K562 (cell line): ENCODE results near the gene CFAP69. TPM values are rescaled to one million over a fixed set of nuclear protein-coding genes. Genes with fewer than 3 reads are reported as not detected.
A peak's percentile ranks its signal among the peaks of the same experiment; 100 is the strongest.

Experiments used
- ARNT ChIP-seq, 2 experiments: fragments of 450-650 bp; IDR thresholded peaks; 2 replicates each; pipeline ENCODE4 v1.6.1; 2016; ENCODE audit warnings: mild to moderate bottlenecking in 1 of 2
- DPF2 ChIP-seq: fragments of 450-650 bp; IDR thresholded peaks from 2 replicates; pipeline ENCODE4 v1.6.1; 2016
- FOXA1 ChIP-seq: fragments of 450-650 bp; IDR thresholded peaks from 2 replicates; pipeline ENCODE4 v1.6.1; 2016; ENCODE audit warnings: mild to moderate bottlenecking, borderline replicate concordance
- GTF2B ChIP-seq: IDR thresholded peaks from 2 replicates; pipeline ENCODE4 v1.6.1; 2011; ENCODE audit not compliant: insufficient read length; ENCODE audit errors: extremely low read depth
- HDAC8 ChIP-seq: fragments of 450-650 bp; IDR thresholded peaks from 2 replicates; pipeline ENCODE4 v1.6.1; 2016; ENCODE audit warnings: mild to moderate bottlenecking, missing genetic modification characterization, moderate library complexity, missing compliant biosample characterization
- HEY1 ChIP-seq: fragments of 250-450 bp; sonication (Bioruptor Pico); IDR thresholded peaks from 2 replicates; pipeline ENCODE4 v1.5.0; 2020; ENCODE audit warnings: mild to moderate bottlenecking, moderate library complexity, borderline replicate concordance
- HSF4 ChIP-seq: fragments of 250-450 bp; sonication (Bioruptor Pico); IDR thresholded peaks from 2 replicates; pipeline ENCODE4 v2.1.2; 2022; ENCODE audit warnings: mild to moderate bottlenecking, moderate library complexity, borderline replicate concordance
- KDM2B ChIP-seq: fragments of 250-450 bp; sonication (Bioruptor Pico); IDR thresholded peaks from 2 replicates; pipeline ENCODE4 v1.8.0; 2021; ENCODE audit warnings: mild to moderate bottlenecking, moderate library complexity
- MNT ChIP-seq, 2 experiments: fragments of 450-650 bp; conservative IDR thresholded peaks; 2 replicates each; pipeline ENCODE4 v1.6.1; 2017; ENCODE audit warnings: mild to moderate bottlenecking in 2 of 2, moderate library complexity in 2 of 2
- NR2C2 ChIP-seq, 2 experiments: fragments of 200-800 bp in 1 of 2; sonication (Bioruptor generic) in 1 of 2; sonication (generic) in 1 of 2; formaldehyde crosslinking in 1 of 2; IDR thresholded peaks; 2 replicates each; pipeline versions ENCODE4 v1.6.1 to v1.8.0; 2016 to 2022; ENCODE audit warnings: mild to moderate bottlenecking in 1 of 2, missing compliant biosample characterization in 1 of 2, missing genetic modification characterization in 1 of 2, missing genetic modification reagents in 1 of 2
- POLR2AphosphoS5 ChIP-seq: IDR thresholded peaks from 2 replicates; pipeline ENCODE4 v1.6.1; 2011; ENCODE audit warnings: mild to moderate bottlenecking, low read depth, low read length, moderate library complexity; ENCODE audit not compliant: control insufficient read depth, insufficient read depth
- RNF219 ChIP-seq: fragments of 250-450 bp; sonication (Bioruptor Pico); IDR thresholded peaks from 2 replicates; pipeline ENCODE4 v1.5.0; 2022; ENCODE audit warnings: mild to moderate bottlenecking
- SAP30 ChIP-seq: fragments of 200-600 bp; sonication (generic); IDR thresholded peaks from 2 replicates; pipeline ENCODE4 v1.6.1; 2012; ENCODE audit warnings: borderline replicate concordance, low read depth, mild to moderate bottlenecking, moderate library complexity, low read length, control low read depth, inconsistent platforms; ENCODE audit not compliant: insufficient read depth, poor library complexity, severe bottlenecking
- SMARCA5 ChIP-seq: fragments of 450-650 bp; IDR thresholded peaks from 2 replicates; pipeline ENCODE4 v1.6.1; 2016
- THAP12 ChIP-seq: fragments of 250-450 bp; sonication (Bioruptor Pico); IDR thresholded peaks from 2 replicates; pipeline ENCODE4 v1.9.0; 2021; ENCODE audit warnings: mild to moderate bottlenecking, inconsistent platforms
- TRIM28 ChIP-seq: fragments of 450-650 bp; IDR thresholded peaks from 2 replicates; pipeline ENCODE4 v1.6.1; 2017
- ZBTB34 ChIP-seq: fragments of 250-450 bp; sonication (Bioruptor Pico); IDR thresholded peaks from 2 replicates; pipeline ENCODE4 v1.8.0; 2021; ENCODE audit warnings: mild to moderate bottlenecking, moderate library complexity
- ZNF76 ChIP-seq: fragments of 250-450 bp; sonication (Bioruptor Pico); IDR thresholded peaks from 2 replicates; pipeline ENCODE4 v1.4.0; 2020; ENCODE audit warnings: mild to moderate bottlenecking, moderate library complexity, borderline replicate concordance
- polyA plus RNA-seq, 8 experiments: library from polyadenylated mRNA; depleted of rRNA in 4 of 8; stranded (reverse) in 5 of 8; unstranded in 3 of 8; fragments of >200 nt; fragmentation: Nextera tagmentation in 2 of 8; fragmentation: Illumina TruSeq in 1 of 8; extraction: Ambion mirVana in 2 of 8; extraction: Trizol in 1 of 8; gene quantifications; 2 replicates each; pipeline versions ENCODE4 v1.2.1 to v1.2.3, GENCODE V29; 2011 to 2014; ENCODE audit warnings: inconsistent platforms in 1 of 8, missing spikeins in 1 of 8
- total RNA-seq, 7 experiments: library from RNA; depleted of rRNA in 6 of 7; stranded (reverse); fragments of >200 nt in 6 of 7; fragmentation: Illumina TruSeq in 2 of 7; extraction: Trizol in 2 of 7; gene quantifications; 2 replicates each; pipeline versions ENCODE4 v1.2.1 to v1.2.3, GENCODE V29; 2011 to 2021; ENCODE audit warnings: low replicate concordance in 1 of 7

CFAP69 gene
- total and polyA plus RNA-seq, 9 of the 15 experiments (the other 6 are each of a cell fraction or from before 2014, with no cell fraction given), result 0.24 to 5.1 (median 1.7) TPM

- TF ChIP-seq TRIM28 (0 out of 2 replicates have a peak, but pooled peaks have one; percentile 52), POLR2AphosphoS5 (peak; percentile 92), GTF2B (peak; percentile 37), SAP30 (peak; percentile 96), HSF4 (CRISPR knock-in tag) (no peak), HEY1 (CRISPR knock-in tag) (no peak; the same call in 1 of the 2 replicates), ZNF76 (CRISPR knock-in tag) (no peak), THAP12 (CRISPR knock-in tag) (peak; percentile 51; the same call in 1 of the 2 replicates), ARNT (IDR thresholded peaks at IDR 0.05) (peak; percentile 54 to 75; a peak in 2 of 4 replicates), MNT (conservative IDR thresholded peaks at IDR 0.05) (peak; percentile 95 to 98), NR2C2 (CRISPR knock-in tag; IDR thresholded peaks at IDR 0.05) (peak; percentile 83; the same call in 1 of the 2 replicates), NR2C2 (tag; IDR thresholded peaks at IDR 0.05) (peak; percentile 55; the same call in 1 of the 2 replicates), KDM2B (CRISPR knock-in tag) (no peak), RNF219 (CRISPR knock-in tag) (no peak), SMARCA5 (no peak; the same call in 1 of the 2 replicates), FOXA1 (no peak), DPF2 (peak; percentile 79), ZBTB34 (no peak), HDAC8 (tag) (no peak)
These were observed 101.6 kb downstream of the CFAP69 start, which contains the start of gene GTPBP10 (continued) for GRCh38 chr7:90346336-90347125.
